ENCODE measurements around the gene PASK.

GRCh38 chr2:241125626-241126025 is 23.6 kb downstream of the PASK start:
- TF ChIP-seq, protein P1, sequence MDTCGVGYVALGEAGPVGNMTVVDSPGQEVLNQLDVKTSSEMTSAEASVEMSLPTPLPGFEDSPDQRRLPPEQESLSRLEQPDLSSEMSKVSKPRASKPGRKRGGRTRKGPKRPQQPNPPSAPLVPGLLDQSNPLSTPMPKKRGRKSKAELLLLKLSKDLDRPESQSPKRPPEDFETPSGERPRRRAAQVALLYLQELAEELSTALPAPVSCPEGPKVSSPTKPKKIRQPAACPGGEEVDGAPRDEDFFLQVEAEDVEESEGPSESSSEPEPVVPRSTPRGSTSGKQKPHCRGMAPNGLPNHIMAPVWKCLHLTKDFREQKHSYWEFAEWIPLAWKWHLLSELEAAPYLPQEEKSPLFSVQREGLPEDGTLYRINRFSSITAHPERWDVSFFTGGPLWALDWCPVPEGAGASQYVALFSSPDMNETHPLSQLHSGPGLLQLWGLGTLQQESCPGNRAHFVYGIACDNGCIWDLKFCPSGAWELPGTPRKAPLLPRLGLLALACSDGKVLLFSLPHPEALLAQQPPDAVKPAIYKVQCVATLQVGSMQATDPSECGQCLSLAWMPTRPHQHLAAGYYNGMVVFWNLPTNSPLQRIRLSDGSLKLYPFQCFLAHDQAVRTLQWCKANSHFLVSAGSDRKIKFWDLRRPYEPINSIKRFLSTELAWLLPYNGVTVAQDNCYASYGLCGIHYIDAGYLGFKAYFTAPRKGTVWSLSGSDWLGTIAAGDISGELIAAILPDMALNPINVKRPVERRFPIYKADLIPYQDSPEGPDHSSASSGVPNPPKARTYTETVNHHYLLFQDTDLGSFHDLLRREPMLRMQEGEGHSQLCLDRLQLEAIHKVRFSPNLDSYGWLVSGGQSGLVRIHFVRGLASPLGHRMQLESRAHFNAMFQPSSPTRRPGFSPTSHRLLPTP (IDR thresholded peaks at IDR 0.05; ENCODE audit: borderline replicate concordance, extremely low read depth, insufficient read length) = no peak
- TF ChIP-seq, protein P2, sequence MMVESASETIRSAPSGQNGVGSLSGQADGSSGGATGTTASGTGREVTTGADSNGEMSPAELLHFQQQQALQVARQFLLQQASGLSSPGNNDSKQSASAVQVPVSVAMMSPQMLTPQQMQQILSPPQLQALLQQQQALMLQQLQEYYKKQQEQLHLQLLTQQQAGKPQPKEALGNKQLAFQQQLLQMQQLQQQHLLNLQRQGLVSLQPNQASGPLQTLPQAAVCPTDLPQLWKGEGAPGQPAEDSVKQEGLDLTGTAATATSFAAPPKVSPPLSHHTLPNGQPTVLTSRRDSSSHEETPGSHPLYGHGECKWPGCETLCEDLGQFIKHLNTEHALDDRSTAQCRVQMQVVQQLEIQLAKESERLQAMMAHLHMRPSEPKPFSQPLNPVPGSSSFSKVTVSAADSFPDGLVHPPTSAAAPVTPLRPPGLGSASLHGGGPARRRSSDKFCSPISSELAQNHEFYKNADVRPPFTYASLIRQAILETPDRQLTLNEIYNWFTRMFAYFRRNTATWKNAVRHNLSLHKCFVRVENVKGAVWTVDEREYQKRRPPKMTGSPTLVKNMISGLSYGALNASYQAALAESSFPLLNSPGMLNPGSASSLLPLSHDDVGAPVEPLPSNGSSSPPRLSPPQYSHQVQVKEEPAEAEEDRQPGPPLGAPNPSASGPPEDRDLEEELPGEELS (CRISPR knock-in tag; IDR thresholded peaks at IDR 0.05; ENCODE audit: borderline replicate concordance) = no peak
- TF ChIP-seq ZZZ3 (IDR thresholded peaks at IDR 0.05) (no peak), POLR2A (conservative IDR thresholded peaks at IDR 0.05) (no peak), EP400 (IDR thresholded peaks at IDR 0.05) (no peak), ZFX (CRISPR knock-in tag; IDR thresholded peaks at IDR 0.05) (no peak), L3MBTL2 (IDR thresholded peaks at IDR 0.05) (no peak), SRSF7 (optimal IDR thresholded peaks at IDR 0.05; ENCODE audit: low read depth, low read length) (no peak), PRDM10 (IDR thresholded peaks at IDR 0.05; ENCODE audit: partially characterized antibody) (no peak), ZNF609 (CRISPR knock-in tag; IDR thresholded peaks at IDR 0.05; ENCODE audit: borderline replicate concordance) (no peak), CTCF (IDR thresholded peaks at IDR 0.05 in 2 of 3, conservative IDR thresholded peaks at IDR 0.05 in 1 of 3; ENCODE audit: insufficient read depth in 2 of 3, low read depth in 1 of 3, low read length in 3 of 3) (no peak), ARHGAP35 (IDR thresholded peaks at IDR 0.05; ENCODE audit: partially characterized antibody) (no peak), NFIC (IDR thresholded peaks at IDR 0.05) (no peak)
- TF ChIP-seq, protein P3, sequence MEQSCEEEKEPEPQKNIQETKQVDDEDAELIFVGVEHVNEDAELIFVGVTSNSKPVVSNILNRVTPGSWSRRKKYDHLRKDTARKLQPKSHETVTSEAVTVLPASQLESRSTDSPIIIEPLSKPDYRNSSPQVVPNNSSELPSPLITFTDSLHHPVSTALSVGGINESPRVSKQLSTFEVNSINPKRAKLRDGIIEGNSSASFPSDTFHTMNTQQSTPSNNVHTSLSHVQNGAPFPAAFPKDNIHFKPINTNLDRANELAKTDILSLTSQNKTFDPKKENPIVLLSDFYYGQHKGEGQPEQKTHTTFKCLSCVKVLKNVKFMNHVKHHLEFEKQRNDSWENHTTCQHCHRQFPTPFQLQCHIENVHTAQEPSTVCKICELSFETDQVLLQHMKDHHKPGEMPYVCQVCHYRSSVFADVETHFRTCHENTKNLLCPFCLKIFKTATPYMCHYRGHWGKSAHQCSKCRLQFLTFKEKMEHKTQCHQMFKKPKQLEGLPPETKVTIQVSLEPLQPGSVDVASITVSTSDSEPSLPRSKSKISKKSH (CRISPR knock-in tag; IDR thresholded peaks at IDR 0.05) = no peak
